NCI-H1436 (cell line): ENCODE measurements around the gene ABLIM2.

Experiments used
- DNase-seq: peaks from one replicate; lab custom pipeline; 2025; lab: John Stamatoyannopoulos, UW

Gene ABLIM2

GRCh38 chr4:8084712-8085490 lies 73.7 kb downstream of the ABLIM2 start:
- DNase-seq: no peak

- DNase-seq: no peak
Measured at GRCh38 chr4:8084031-8084660, 74.5 kb downstream of the ABLIM2 start.

- no peak for DNase-seq
Measured at GRCh38 chr4:8083086-8083825, 75.4 kb downstream of the ABLIM2 start.

- DNase-seq: no peak
Measured at GRCh38 chr4:8082517-8083055, 76.0 kb downstream of the ABLIM2 start.

- no peak for DNase-seq
Measured at GRCh38 chr4:8081621-8082516, 76.7 kb downstream of the ABLIM2 start.

GRCh38 chr4:8081171-8081570 lies 77.4 kb downstream of the ABLIM2 start:
- DNase-seq: no peak

- DNase-seq: no peak
Measured at GRCh38 chr4:8080754-8081065, 77.9 kb downstream of the ABLIM2 start.

GRCh38 chr4:8079916-8080753 lies 78.5 kb downstream of the ABLIM2 start:
- no peak for DNase-seq

GRCh38 chr4:8079031-8079885 lies 79.4 kb downstream of the ABLIM2 start:
- DNase-seq: no peak

- DNase-seq: no peak
Measured at GRCh38 chr4:8078610-8079015, 80.0 kb downstream of the ABLIM2 start.

- DNase-seq: no peak
Measured at GRCh38 chr4:8078109-8078494, 80.5 kb downstream of the ABLIM2 start.

- DNase-seq: no peak
Measured at GRCh38 chr4:8077181-8078108, 81.2 kb downstream of the ABLIM2 start.

- DNase-seq: no peak
Measured at GRCh38 chr4:8076023-8076422, 82.6 kb downstream of the ABLIM2 start.

GRCh38 chr4:8073206-8073863 lies 85.3 kb downstream of the ABLIM2 start:
- DNase-seq: no peak

GRCh38 chr4:8072235-8072968 lies 86.2 kb downstream of the ABLIM2 start:
- no peak for DNase-seq

GRCh38 chr4:8071766-8072165 lies 86.8 kb downstream of the ABLIM2 start:
- DNase-seq: no peak
